Measurements from ENCODE around the gene CD48. TPM values are rescaled to one million over a fixed set of nuclear protein-coding genes. Genes with fewer than 3 reads are reported as not detected.

Gene CD48
- total and polyA plus RNA-seq, 2 donors (not counting 1 experiment from before 2014, with no cell fraction given): 252 to 428 TPM

GRCh38 chr1:160667896-160668295 is 43.7 kb downstream of the CD48 start:
- H3K4me3 Mint-ChIP-seq: no peak overlapping the region
- ChIA-PET POLR2A (no interaction called here), CTCF (interaction anchor here (0.6 to 2.8 kb wide), 7 partner anchors 13 to 224 kb away, joined by 3 to 8 read pairs (median 3); partner anchors contain the start of gene SLAMF1)
- H3K4me3 ChIP-seq (ENCODE audit: control extremely low read depth in 1 of 5, extremely low read depth in 1 of 5, insufficient read depth in 1 of 5, low read depth in 2 of 5, low read length in 4 of 5): no peak overlapping the region
- H3K27me3 ChIP-seq (replicated peaks in 1 of 4; ENCODE audit: control extremely low read depth in 1 of 4, control insufficient read depth in 3 of 4, insufficient read depth in 4 of 4, low read length in 3 of 4): no peaks in the 10 kb centered on the region
- no peak for ATAC-seq (ENCODE audit: low read depth)
- TF ChIP-seq, protein P1, sequence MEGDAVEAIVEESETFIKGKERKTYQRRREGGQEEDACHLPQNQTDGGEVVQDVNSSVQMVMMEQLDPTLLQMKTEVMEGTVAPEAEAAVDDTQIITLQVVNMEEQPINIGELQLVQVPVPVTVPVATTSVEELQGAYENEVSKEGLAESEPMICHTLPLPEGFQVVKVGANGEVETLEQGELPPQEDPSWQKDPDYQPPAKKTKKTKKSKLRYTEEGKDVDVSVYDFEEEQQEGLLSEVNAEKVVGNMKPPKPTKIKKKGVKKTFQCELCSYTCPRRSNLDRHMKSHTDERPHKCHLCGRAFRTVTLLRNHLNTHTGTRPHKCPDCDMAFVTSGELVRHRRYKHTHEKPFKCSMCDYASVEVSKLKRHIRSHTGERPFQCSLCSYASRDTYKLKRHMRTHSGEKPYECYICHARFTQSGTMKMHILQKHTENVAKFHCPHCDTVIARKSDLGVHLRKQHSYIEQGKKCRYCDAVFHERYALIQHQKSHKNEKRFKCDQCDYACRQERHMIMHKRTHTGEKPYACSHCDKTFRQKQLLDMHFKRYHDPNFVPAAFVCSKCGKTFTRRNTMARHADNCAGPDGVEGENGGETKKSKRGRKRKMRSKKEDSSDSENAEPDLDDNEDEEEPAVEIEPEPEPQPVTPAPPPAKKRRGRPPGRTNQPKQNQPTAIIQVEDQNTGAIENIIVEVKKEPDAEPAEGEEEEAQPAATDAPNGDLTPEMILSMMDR (IDR thresholded peaks at IDR 0.05): no peak
- no peak for TF ChIP-seq EZH2 (IDR thresholded peaks at IDR 0.05; ENCODE audit: borderline replicate concordance, insufficient read depth, low read depth, low read length, poor library complexity, severe bottlenecking)
- intact Hi-C loops (cut with micrococcal nuclease): no loop called here
- peaks cover 0 to 6% (median 4%) of the 10 kb centered on the region in 3 donors for H3K9me3 ChIP-seq (ENCODE audit: control extremely low read depth in 1 of 3, control insufficient read depth in 2 of 3, insufficient read depth in 1 of 3, low read length in 2 of 3)
- H3K27me3 Mint-ChIP-seq: no peaks in the 10 kb centered on the region
- H3K4me1 Mint-ChIP-seq: peaks cover 52% of the 10 kb centered on the region
- no peak overlapping the region for H3K9ac ChIP-seq (ENCODE audit: low read length)
- peaks cover 33% of the 10 kb centered on the region for H3K79me2 ChIP-seq (ENCODE audit: control insufficient read depth, insufficient read depth, low read length)
- H3K9me3 Mint-ChIP-seq (ENCODE audit: insufficient read depth): no peaks in the 10 kb centered on the region
- no peak overlapping the region for H3K27ac ChIP-seq (ENCODE audit: low read length in 2 of 2)
- no peaks in the 10 kb centered on the region for H3K36me3 ChIP-seq (replicated peaks in 1 of 2; ENCODE audit: control extremely low read depth in 1 of 2, control insufficient read depth in 1 of 2, extremely low read depth in 1 of 2, insufficient read depth in 2 of 2, low read length in 1 of 2)
- peaks cover 56 to 61% of the 10 kb centered on the region in 2 donors for H3K4me1 ChIP-seq (ENCODE audit: control insufficient read depth in 2 of 2, insufficient read depth in 2 of 2, low read length in 2 of 2)
- no peak overlapping the region for H3K27ac Mint-ChIP-seq
- WGBS (ENCODE audit: insufficient coverage): no CpG with 5 or more reads among the region's 2 CpGs
- no peak overlapping the region for H2AFZ ChIP-seq (ENCODE audit: insufficient read depth, low read depth, low read length, poor library complexity, severe bottlenecking)
- no peak overlapping the region for H3K4me2 ChIP-seq (replicated peaks; ENCODE audit: low read depth, low read length, poor library complexity, severe bottlenecking)
- H4K20me1 ChIP-seq (ENCODE audit: control insufficient read depth, insufficient read depth, low read length, poor library complexity, severe bottlenecking): no peaks in the 10 kb centered on the region
- no peak for DNase-seq

DNA sequence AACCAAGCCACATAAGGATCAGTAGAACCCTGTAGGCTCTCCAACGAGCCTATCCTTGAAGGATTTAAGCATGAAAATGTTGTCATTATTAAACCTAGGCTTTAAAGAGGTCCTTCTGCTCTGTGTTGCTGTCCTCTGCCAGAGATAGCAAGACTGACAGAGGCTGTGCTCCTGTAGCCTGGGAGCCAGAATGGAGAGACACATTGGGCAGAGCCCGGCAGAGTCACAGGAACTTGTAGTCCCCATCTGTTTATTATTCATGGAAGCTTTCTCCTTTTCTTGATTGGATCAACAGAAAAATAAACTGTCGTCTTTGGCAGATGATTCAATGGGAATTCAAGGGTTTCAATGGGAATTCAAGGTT is 45.6 kb downstream of the CD48 start:
- H3K79me2 ChIP-seq (ENCODE audit: control insufficient read depth, insufficient read depth, low read length): peaks cover 50% of the 10 kb centered on the region
- no peak overlapping the region for H3K9ac ChIP-seq (ENCODE audit: low read length)
- DNase-seq (no peak), ATAC-seq (ENCODE audit: low read depth) (no peak)
- peaks cover 59% of the 10 kb centered on the region for H3K4me1 Mint-ChIP-seq
- H4K20me1 ChIP-seq (ENCODE audit: control insufficient read depth, insufficient read depth, low read length, poor library complexity, severe bottlenecking): no peaks in the 10 kb centered on the region
- H3K4me2 ChIP-seq (replicated peaks; ENCODE audit: low read depth, low read length, poor library complexity, severe bottlenecking): peak overlapping the region; percentile 52
- peak overlapping the region in 1 of 2 donors; percentile 14 for H3K27ac ChIP-seq (ENCODE audit: low read length in 2 of 2)
- peaks cover 0 to 6% (median 4%) of the 10 kb centered on the region in 3 donors for H3K9me3 ChIP-seq (ENCODE audit: control extremely low read depth in 1 of 3, control insufficient read depth in 2 of 3, insufficient read depth in 1 of 3, low read length in 2 of 3)
- TF ChIP-seq EZH2 (IDR thresholded peaks at IDR 0.05; ENCODE audit: borderline replicate concordance, insufficient read depth, low read depth, low read length, poor library complexity, severe bottlenecking): no peak
- TF ChIP-seq, protein P1 (IDR thresholded peaks at IDR 0.05): no peak
- ChIA-PET POLR2A (no interaction called here), CTCF (interaction anchor here (1.1 to 3.1 kb wide), 3 partner anchors 9 to 288 kb away, joined by 3 to 23 read pairs (median 5); no protein-coding TSS in a partner anchor)
- intact Hi-C loops (cut with micrococcal nuclease): loop anchor here (1.0 kb wide), 1 partner anchor 8 kb away; no protein-coding TSS in a partner anchor
- no peak overlapping the region for H3K4me3 ChIP-seq (ENCODE audit: control extremely low read depth in 1 of 5, extremely low read depth in 1 of 5, insufficient read depth in 1 of 5, low read depth in 2 of 5, low read length in 4 of 5)
- no peaks in the 10 kb centered on the region for H3K9me3 Mint-ChIP-seq (ENCODE audit: insufficient read depth)
- H3K4me1 ChIP-seq (ENCODE audit: control insufficient read depth in 2 of 2, insufficient read depth in 2 of 2, low read length in 2 of 2): peaks cover 46% of the 10 kb centered on the region in 2 donors
- H3K27me3 ChIP-seq (replicated peaks in 1 of 4; ENCODE audit: control extremely low read depth in 1 of 4, control insufficient read depth in 3 of 4, insufficient read depth in 4 of 4, low read length in 3 of 4): no peaks in the 10 kb centered on the region
- no peaks in the 10 kb centered on the region for H3K27me3 Mint-ChIP-seq
- peak overlapping the region; percentile 44 for H3K4me3 Mint-ChIP-seq
- H2AFZ ChIP-seq (ENCODE audit: insufficient read depth, low read depth, low read length, poor library complexity, severe bottlenecking): no peak overlapping the region
- peak overlapping the region; percentile 50 for H3K27ac Mint-ChIP-seq
- WGBS (ENCODE audit: insufficient coverage): 72% methylated on average over 2 of the region's 3 CpGs
- no peaks in the 10 kb centered on the region for H3K36me3 ChIP-seq (replicated peaks in 1 of 2; ENCODE audit: control extremely low read depth in 1 of 2, control insufficient read depth in 1 of 2, extremely low read depth in 1 of 2, insufficient read depth in 2 of 2, low read length in 1 of 2)
